BLaER1 treated with 17β-estradiol and CSF1 and Interleukin-3, amounts not matched to agents 10 nM and 100 nM (cell line): ENCODE measurements around the gene MAP4K5.

ENCODE experiments used
- H3K27ac ChIP-seq, 11 experiments: shearing (Covaris generic); formaldehyde crosslinking; 2 replicates each; pipeline ENCODE4 v1.8.1; 2022
- H3K27me3 ChIP-seq, 11 experiments: shearing (Covaris generic); formaldehyde crosslinking; 2 replicates each; pipeline ENCODE4 v1.8.1; 2022
- H3K36me3 ChIP-seq, 11 experiments: shearing (Covaris generic); formaldehyde crosslinking; 2 replicates each; pipeline ENCODE4 v1.8.1; 2022
- H3K4me1 ChIP-seq, 10 experiments: shearing (Covaris generic); formaldehyde crosslinking; 2 replicates each; pipeline ENCODE4 v1.8.1; 2022
- H3K4me2 ChIP-seq, 11 experiments: shearing (Covaris generic); formaldehyde crosslinking; 2 replicates each; pipeline ENCODE4 v1.8.1; 2022
- H3K4me3 ChIP-seq, 10 experiments: shearing (Covaris generic); formaldehyde crosslinking; 2 replicates each; pipeline ENCODE4 v1.8.1; 2022
- H3K9ac ChIP-seq, 11 experiments: shearing (Covaris generic); formaldehyde crosslinking; 2 replicates each; pipeline ENCODE4 v1.8.1; 2022
- H3K9me3 ChIP-seq, 11 experiments: shearing (Covaris generic); formaldehyde crosslinking; replicated peaks in 1 of 11; 2 replicates each; pipeline ENCODE4 v1.8.1; 2022
- H4K20me1 ChIP-seq, 11 experiments: shearing (Covaris generic); formaldehyde crosslinking; 2 replicates each; pipeline ENCODE4 v1.8.1; 2022
- Cebpa-rat ChIP-seq, 11 experiments: shearing (Covaris generic); IDR thresholded peaks; 2 replicates each; pipeline ENCODE4 v1.8.1; 2022

The MAP4K5 gene

GRCh38 chr14:50381008-50381407 is 151.4 kb downstream of the MAP4K5 start:
- no peak overlapping the region for H3K27ac ChIP-seq
- TF ChIP-seq Cebpa-rat (IDR thresholded peaks at IDR 0.05) = no peak
- H3K36me3 ChIP-seq = no peaks in the 10 kb centered on the region
- H3K27me3 ChIP-seq = no peaks in the 10 kb centered on the region
- no peak overlapping the region for H3K4me2 ChIP-seq
- no peaks in the 10 kb centered on the region for H4K20me1 ChIP-seq
- no peak overlapping the region for H3K9ac ChIP-seq
- peaks cover 0 to 14% (median 1%) of the 10 kb centered on the region in 10 experiments; a peak in 6 of 20 replicates for H3K4me1 ChIP-seq
- no peaks in the 10 kb centered on the region for H3K9me3 ChIP-seq
- no peak overlapping the region for H3K4me3 ChIP-seq

- no peak for TF ChIP-seq Cebpa-rat (IDR thresholded peaks at IDR 0.05)
- Histone ChIP-seq H3K27ac (no peak overlapping the region), H4K20me1 (no peaks in the 10 kb centered on the region), H3K4me3 (no peak overlapping the region), H3K27me3 (no peaks in the 10 kb centered on the region), H3K4me2 (no peak overlapping the region), H3K4me1 (peaks cover 0 to 18% (median 1%) of the 10 kb centered on the region in 10 experiments; a peak in 6 of 20 replicates), H3K9me3 (no peaks in the 10 kb centered on the region), H3K9ac (no peak overlapping the region), H3K36me3 (no peaks in the 10 kb centered on the region)
Measured at GRCh38 chr14:50380455-50380854, 151.9 kb downstream of the MAP4K5 start.

- TF ChIP-seq Cebpa-rat (IDR thresholded peaks at IDR 0.05) = no peak
- Histone ChIP-seq H4K20me1 (no peaks in the 10 kb centered on the region), H3K27ac (no peak overlapping the region)
Measured at GRCh38 chr14:50379563-50379962, 152.8 kb downstream of the MAP4K5 start.

GRCh38 chr14:50377550-50378085 is 154.8 kb downstream of the MAP4K5 start:
- TF ChIP-seq Cebpa-rat (IDR thresholded peaks at IDR 0.05) = no peak
- Histone ChIP-seq H3K9ac (no peak overlapping the region), H3K36me3 (no peaks in the 10 kb centered on the region), H3K9me3 (no peaks in the 10 kb centered on the region), H4K20me1 (no peaks in the 10 kb centered on the region), H3K27ac (no peak overlapping the region), H3K4me1 (peaks cover 0 to 18% (median 1%) of the 10 kb centered on the region in 10 experiments; a peak in 6 of 20 replicates), H3K27me3 (no peaks in the 10 kb centered on the region), H3K4me2 (peak overlapping the region in 1 of 11 experiments; percentile 31; a peak in 1 of 22 replicates), H3K4me3 (no peak overlapping the region)

More at GRCh38 chr14:50379563-50379962, 152.8 kb downstream of the MAP4K5 start:
- peaks cover 0 to 18% (median 1%) of the 10 kb centered on the region in 10 experiments; a peak in 6 of 20 replicates for H3K4me1 ChIP-seq
- H3K4me2 ChIP-seq = no peak overlapping the region
- H3K9me3 ChIP-seq = no peaks in the 10 kb centered on the region
- H3K36me3 ChIP-seq = no peaks in the 10 kb centered on the region
- no peak overlapping the region for H3K9ac ChIP-seq
- H3K4me3 ChIP-seq = no peak overlapping the region
- no peaks in the 10 kb centered on the region for H3K27me3 ChIP-seq

- Histone ChIP-seq H3K27me3 (no peaks in the 10 kb centered on the region), H3K36me3 (no peaks in the 10 kb centered on the region), H3K4me1 (peaks cover 0 to 18% (median 1%) of the 10 kb centered on the region in 10 experiments; a peak in 6 of 20 replicates), H3K27ac (no peak overlapping the region), H3K4me3 (no peak overlapping the region), H3K4me2 (no peak overlapping the region), H4K20me1 (no peaks in the 10 kb centered on the region), H3K9me3 (no peaks in the 10 kb centered on the region), H3K9ac (no peak overlapping the region)
- no peak for TF ChIP-seq Cebpa-rat (IDR thresholded peaks at IDR 0.05)
Measured at GRCh38 chr14:50375760-50376159, 156.6 kb downstream of the MAP4K5 start.

GRCh38 chr14:50373959-50374358 is 158.4 kb downstream of the MAP4K5 start:
- H3K4me3 ChIP-seq = no peak overlapping the region
- no peak overlapping the region for H3K27ac ChIP-seq
- no peak overlapping the region for H3K4me2 ChIP-seq
- 0 out of 22 replicates have a peak, but pooled peaks cover 0 to 4% (median 0%) of the 10 kb centered on the region in 11 experiments for H3K9me3 ChIP-seq
- H3K9ac ChIP-seq = no peak overlapping the region
- no peak for TF ChIP-seq Cebpa-rat (IDR thresholded peaks at IDR 0.05)
- H3K27me3 ChIP-seq = no peaks in the 10 kb centered on the region
- H3K4me1 ChIP-seq = peaks cover 0 to 18% (median 1%) of the 10 kb centered on the region in 10 experiments; a peak in 6 of 20 replicates
- H4K20me1 ChIP-seq = no peaks in the 10 kb centered on the region
- no peaks in the 10 kb centered on the region for H3K36me3 ChIP-seq

- Histone ChIP-seq H3K4me2 (no peak overlapping the region), H3K4me3 (no peak overlapping the region), H3K27me3 (no peaks in the 10 kb centered on the region), H3K27ac (no peak overlapping the region), H3K9ac (no peak overlapping the region), H3K9me3 (0 out of 22 replicates have a peak, but pooled peaks cover 0 to 4% (median 0%) of the 10 kb centered on the region in 11 experiments), H4K20me1 (no peaks in the 10 kb centered on the region), H3K36me3 (no peaks in the 10 kb centered on the region), H3K4me1 (peaks cover 7 to 17% (median 9%) of the 10 kb centered on the region in 10 experiments)
- no peak for TF ChIP-seq Cebpa-rat (IDR thresholded peaks at IDR 0.05)
Measured at GRCh38 chr14:50371546-50371945, 160.8 kb downstream of the MAP4K5 start.
